Measurements from ENCODE around the gene MLLT10. TPM values are rescaled to one million over a fixed set of nuclear protein-coding genes. Genes with fewer than 3 reads are reported as not detected.

The MLLT10 gene
- total RNA-seq, 1 donor from 2014 or later: 53.3 TPM

- H3K36me3 ChIP-seq: no peaks in the 10 kb centered on the region
- no peak overlapping the region for H3K27ac ChIP-seq
- no peak for DNase-seq (ENCODE audit: extremely low spot score in 2 of 2)
- no peak overlapping the region for H3K4me3 ChIP-seq
- no peak for TF ChIP-seq POLR2AphosphoS5 (IDR thresholded peaks at IDR 0.05; ENCODE audit: insufficient read depth in 1 of 2, low read depth in 1 of 2)
- no peak for TF ChIP-seq CTCF (IDR thresholded peaks at IDR 0.05)
- TF ChIP-seq POLR2A (IDR thresholded peaks at IDR 0.05): no peak
- no peaks in the 10 kb centered on the region for H3K27me3 ChIP-seq
- H3K9me3 ChIP-seq: no peaks in the 10 kb centered on the region
- no peaks in the 10 kb centered on the region for H3K4me1 ChIP-seq
- intact Hi-C loops (cut with DNase I): no loop called here
These were observed 235.0 kb downstream of the MLLT10 start for GRCh38 chr10:21769041-21769440.

- no peak for DNase-seq (ENCODE audit: extremely low spot score in 2 of 2)
These were observed 237.2 kb downstream of the MLLT10 start for GRCh38 chr10:21771219-21771618.

DNA sequence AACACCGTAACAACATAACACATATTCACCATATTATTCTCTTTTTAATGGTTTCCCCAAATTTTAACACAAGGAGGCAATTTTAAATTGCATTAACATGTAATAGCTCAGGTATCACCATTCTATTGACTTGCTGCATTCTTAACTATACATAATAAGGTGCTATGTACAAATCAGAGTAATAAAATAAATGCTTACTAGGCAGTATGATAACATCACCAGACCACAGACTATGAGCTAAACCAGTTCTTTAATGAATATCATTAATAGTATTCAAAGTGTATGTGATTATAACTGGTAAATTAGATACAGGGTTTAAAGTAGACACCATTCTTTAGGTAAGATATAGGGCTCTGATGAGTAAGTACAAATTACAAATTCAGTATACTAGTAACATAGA lies 242.9 kb downstream of the MLLT10 start:
- TF ChIP-seq CTCF (IDR thresholded peaks at IDR 0.05) (no peak), POLR2A (IDR thresholded peaks at IDR 0.05) (no peak), POLR2AphosphoS5 (IDR thresholded peaks at IDR 0.05; ENCODE audit: insufficient read depth in 1 of 2, low read depth in 1 of 2) (no peak)
- Histone ChIP-seq H3K27ac (no peak overlapping the region), H3K36me3 (no peaks in the 10 kb centered on the region), H3K9me3 (no peaks in the 10 kb centered on the region), H3K4me3 (no peak overlapping the region), H3K27me3 (no peaks in the 10 kb centered on the region), H3K4me1 (no peaks in the 10 kb centered on the region)
- no peak for DNase-seq (ENCODE audit: extremely low spot score in 2 of 2)
- intact Hi-C loops (cut with DNase I): no loop called here

More at GRCh38 chr10:21771219-21771618, 237.2 kb downstream of the MLLT10 start:
- H3K4me3 ChIP-seq: no peak overlapping the region
- intact Hi-C loops (cut with DNase I): no loop called here
- no peak overlapping the region for H3K27ac ChIP-seq
- TF ChIP-seq POLR2AphosphoS5 (IDR thresholded peaks at IDR 0.05; ENCODE audit: insufficient read depth in 1 of 2, low read depth in 1 of 2): no peak
- H3K9me3 ChIP-seq: no peaks in the 10 kb centered on the region
- no peaks in the 10 kb centered on the region for H3K27me3 ChIP-seq
- no peaks in the 10 kb centered on the region for H3K4me1 ChIP-seq
- H3K36me3 ChIP-seq: no peaks in the 10 kb centered on the region

DNA sequence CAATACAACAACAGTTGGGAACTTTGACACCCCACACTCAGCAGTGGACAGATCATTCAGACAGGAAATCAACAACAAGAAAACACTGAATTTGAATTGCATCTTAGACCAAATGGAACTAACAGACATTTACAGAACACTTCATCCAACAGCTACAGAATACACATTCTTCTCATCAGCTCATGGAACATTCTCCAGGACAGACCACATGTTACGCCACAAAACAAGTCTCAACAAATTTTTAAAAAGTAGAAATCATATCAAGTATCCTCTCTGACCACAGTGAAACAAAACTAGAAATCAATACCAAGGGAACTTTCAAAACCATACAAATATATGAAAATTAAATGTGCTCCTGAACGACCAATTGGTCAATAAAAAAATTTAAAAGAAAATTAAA lies 257.2 kb downstream of the MLLT10 start:
- H3K27ac ChIP-seq: no peak overlapping the region
- no peaks in the 10 kb centered on the region for H3K27me3 ChIP-seq
- H3K4me3 ChIP-seq: no peak overlapping the region
- no peaks in the 10 kb centered on the region for H3K9me3 ChIP-seq
- DNase-seq (ENCODE audit: extremely low spot score in 2 of 2): no peak
- no peaks in the 10 kb centered on the region for H3K36me3 ChIP-seq
- TF ChIP-seq CTCF (IDR thresholded peaks at IDR 0.05): no peak
- TF ChIP-seq POLR2AphosphoS5 (IDR thresholded peaks at IDR 0.05; ENCODE audit: insufficient read depth in 1 of 2, low read depth in 1 of 2): no peak
- no peak for TF ChIP-seq POLR2A (IDR thresholded peaks at IDR 0.05)
- H3K4me1 ChIP-seq: no peaks in the 10 kb centered on the region
- intact Hi-C loops (cut with DNase I): no loop called here

MicroRNA genes within 50 kb of the gene (microRNA counts, 767-probe panel; counts per million panel counts)
- 238 to 261 counts per million in 2 donors for microRNA hsa-miR-1915-3p

Small RNA genes within 50 kb of the gene (microRNA-seq; reads per million reads assigned to microRNA genes)
- not detected for gene MIR1915 (ENCODE audit: borderline number of aligned reads, borderline replicate concordance)

Small RNA genes within 50 kb of the gene (small RNA-seq; reads per million reads assigned to genes)
- gene MIR1915 (not detected), gene RN7SKP219 (not detected), gene RNU6-1141P (not detected), gene RNU6-306P (not detected)

Other genes starting within 250 kb of the MLLT10 start
- gene SKIDA1, start 8.6 kb upstream of the MLLT10 start, total RNA-seq: 2.7 TPM

All from vagina (tissue), 2 donors.